Caco-2 (cell line): ENCODE data around the gene ARL5A. TPM values are rescaled to one million over a fixed set of nuclear protein-coding genes. Genes with fewer than 3 reads are reported as not detected.
"Not testable (repeated sequence)": the region's sequence is repeated elsewhere in the genome, so short reads cannot be mapped to it uniquely, and the experiment has no call there.

Experiments used
- BruUV-seq: library from RNA; stranded (reverse); fragments of 400-500 nt; replicated peaks from 2 replicates; lab custom pipeline; 2021; lab: Mats Ljungman, UMichigan
- CTCF ChIA-PET: fragments of 300-600 bp; sonication (Branson Sonifier 250); formaldehyde crosslinking; loops from one replicate; lab custom pipeline; 2022; ENCODE audit warnings: antibody characterized with exemption; lab: Charles Lee
- POLR2A ChIA-PET: fragments of 300-600 bp; sonication (Branson Sonifier 250); formaldehyde crosslinking; loops from one replicate; lab custom pipeline; 2022; ENCODE audit warnings: antibody characterized with exemption; lab: Charles Lee
- DNase-seq, 2 experiments: peaks; one replicate each; pipeline versions ENCODE4 v3.0.0 to v3.0.0-alpha.2; 2020 to 2022
- H3K27me3 ChIP-seq: replicated peaks from 2 replicates; pipeline ENCODE4 v1.6.0; 2011; ENCODE audit warnings: low read length; ENCODE audit not compliant: control insufficient read depth, insufficient read depth
- H3K36me3 ChIP-seq: 2 replicates; pipeline ENCODE4 v1.5.1; 2011; ENCODE audit warnings: low read length; ENCODE audit not compliant: control insufficient read depth, insufficient read depth
- H3K4me1 ChIP-seq: fragments of 250-450 bp; sonication (Bioruptor Pico); 2 replicates; pipeline ENCODE4 v1.5.1; 2020; ENCODE audit warnings: mild to moderate bottlenecking
- H3K4me3 ChIP-seq: 2 replicates; pipeline ENCODE4 v1.5.1; 2011; ENCODE audit warnings: low read depth, mild to moderate bottlenecking, control low read depth, low read length
- H3K9me3 ChIP-seq: fragments of 250-450 bp; sonication (Bioruptor Pico); 2 replicates; pipeline ENCODE4 v1.5.1; 2020; ENCODE audit warnings: mild to moderate bottlenecking, moderate library complexity
- H3K27ac Mint-ChIP-seq: one replicate; pipeline ENCODE4 v1.8.0; 2022; ENCODE audit warnings: mixed read lengths; ENCODE audit not compliant: unreplicated experiment
- H3K27me3 Mint-ChIP-seq: one replicate; pipeline ENCODE4 v1.8.0; 2022; ENCODE audit warnings: mixed read lengths; ENCODE audit not compliant: insufficient read depth, unreplicated experiment
- H3K36me3 Mint-ChIP-seq: one replicate; pipeline ENCODE4 v1.8.0; 2022; ENCODE audit warnings: mild to moderate bottlenecking, mixed read lengths; ENCODE audit not compliant: insufficient read depth, unreplicated experiment
- H3K4me1 Mint-ChIP-seq: one replicate; pipeline ENCODE4 v1.8.0; 2022; ENCODE audit warnings: low read depth, mixed read lengths; ENCODE audit not compliant: unreplicated experiment
- H3K4me3 Mint-ChIP-seq: one replicate; pipeline ENCODE4 v1.8.0; 2022; ENCODE audit warnings: mild to moderate bottlenecking, moderate library complexity, mixed read lengths; ENCODE audit not compliant: unreplicated experiment
- H3K9me3 Mint-ChIP-seq: one replicate; pipeline ENCODE4 v1.8.0; 2022; ENCODE audit warnings: mixed read lengths; ENCODE audit not compliant: unreplicated experiment
- CTCF ChIP-seq, 2 experiments: fragments of 200-600 bp in 1 of 2; IDR thresholded peaks; 1 replicate in 1 of 2; 2 replicates in 1 of 2; pipeline versions ENCODE4 v1.5.1 to v1.8.0; 2011 to 2022; ENCODE audit warnings: antibody characterized with exemption in 1 of 2, control low read depth in 1 of 2, inconsistent platforms in 1 of 2, low read depth in 1 of 2, low read length in 1 of 2, mild to moderate bottlenecking in 1 of 2, moderate library complexity in 1 of 2; ENCODE audit not compliant: insufficient read depth in 1 of 2, severe bottlenecking in 1 of 2, unreplicated experiment in 1 of 2
- intact Hi-C: fragments of 100-400 bp; cut with micrococcal nuclease; formaldehyde crosslinking; loops from one replicate; pipeline ENCODE4 v1.10.0; 2022; ENCODE audit not compliant: unreplicated experiment
- total RNA-seq: library from RNA; stranded (reverse); gene quantifications from 2 replicates; pipeline ENCODE4 v1.2.3, GENCODE V29; 2022

ARL5A gene
- total RNA-seq, 1 experiment from 2014 or later, result 58.3 TPM

DNA sequence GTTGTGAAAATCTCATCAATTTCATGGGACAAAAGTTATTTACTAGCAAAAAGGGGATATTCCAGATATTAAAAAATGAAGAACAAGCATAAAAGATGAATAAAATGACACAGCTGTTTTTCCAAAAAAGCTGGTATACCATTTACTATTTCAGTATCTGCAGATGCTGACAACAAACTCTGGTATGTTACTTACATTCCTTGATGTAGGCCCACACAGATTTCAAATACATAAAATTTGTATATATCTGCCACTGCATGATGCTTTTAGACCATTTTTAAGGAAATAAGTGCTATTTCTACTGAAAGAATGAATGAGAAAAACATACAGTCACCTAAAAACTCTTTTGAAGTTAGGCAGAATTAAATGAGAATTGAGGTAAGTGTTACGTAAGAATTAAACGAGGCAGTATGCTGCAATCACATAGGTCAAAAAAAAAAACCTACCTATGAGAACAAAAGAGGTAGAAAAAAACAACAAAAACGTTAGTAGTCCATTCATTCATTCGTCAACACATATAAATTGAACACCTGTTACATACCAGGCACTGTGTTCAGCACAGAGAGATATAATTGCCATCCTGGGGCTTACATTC is 32.5 kb downstream of the ARL5A start:
- Mint-ChIP-seq H3K4me3 (no peak overlapping the region), H3K27ac (no peak overlapping the region), H3K36me3 (peaks cover 13% of the 10 kb centered on the region), H3K9me3 (no peaks in the 10 kb centered on the region), H3K27me3 (no peaks in the 10 kb centered on the region), H3K4me1 (no peaks in the 10 kb centered on the region)
- Histone ChIP-seq H3K4me1 (no peaks in the 10 kb centered on the region), H3K27me3 (no peaks in the 10 kb centered on the region), H3K36me3 (no peaks in the 10 kb centered on the region), H3K4me3 (no peak overlapping the region), H3K9me3 (no peaks in the 10 kb centered on the region)
- intact Hi-C loops, result no loop called here
- CTCF ChIA-PET, result no interaction called here
- no TSS peak for BruUV-seq
- DNase-seq, result no peak
- POLR2A ChIA-PET, result no interaction called here
- TF ChIP-seq CTCF (IDR thresholded peaks at IDR 0.05; ENCODE audit: insufficient read depth in 1 of 2, low read depth in 1 of 2, low read length in 1 of 2, severe bottlenecking in 1 of 2, unreplicated experiment in 1 of 2), result no peak

DNA sequence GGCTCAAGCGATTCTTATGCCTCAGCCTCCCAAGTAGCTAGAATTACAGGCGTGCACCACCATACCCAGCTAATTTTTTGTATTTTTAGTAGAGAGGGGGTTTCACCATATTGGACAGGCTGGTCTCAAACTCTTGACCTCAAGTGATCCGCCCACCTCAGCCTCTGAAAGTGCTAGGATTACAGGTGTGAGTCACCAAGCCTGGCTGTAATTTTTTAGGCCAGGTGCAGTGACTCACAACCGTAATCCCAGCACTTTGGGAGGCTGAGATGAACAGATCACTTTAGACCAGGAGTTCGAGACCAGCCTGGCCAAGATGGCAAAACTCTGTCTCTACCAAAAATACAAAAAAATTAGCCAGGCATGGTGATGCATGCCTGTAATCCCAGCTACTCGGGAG is 33.8 kb downstream of the ARL5A start:
- intact Hi-C loops, H3K27me3 ChIP-seq, CTCF ChIA-PET, H3K9me3 Mint-ChIP-seq, DNase-seq, H3K4me3 ChIP-seq, H3K4me1 Mint-ChIP-seq, H3K27me3 Mint-ChIP-seq, H3K36me3 ChIP-seq, H3K4me1 ChIP-seq, H3K4me3 Mint-ChIP-seq, POLR2A ChIA-PET, H3K9me3 ChIP-seq, H3K27ac Mint-ChIP-seq, BruUV-seq: not testable (repeated sequence)
- H3K36me3 Mint-ChIP-seq, result peaks cover 11% of the 10 kb centered on the region

- no peak overlapping the region for H3K27ac Mint-ChIP-seq
- POLR2A ChIA-PET, result no interaction called here
- CTCF ChIA-PET, result no interaction called here
Measured at GRCh38 chr2:151793123-151793522, 35.1 kb downstream of the ARL5A start.

More at GRCh38 chr2:151793123-151793522, 35.1 kb downstream of the ARL5A start:
- Mint-ChIP-seq H3K9me3 (no peaks in the 10 kb centered on the region), H3K4me1 (no peaks in the 10 kb centered on the region), H3K36me3 (peaks cover 14% of the 10 kb centered on the region), H3K27me3 (no peaks in the 10 kb centered on the region), H3K4me3 (no peak overlapping the region)
- no peak for TF ChIP-seq CTCF (IDR thresholded peaks at IDR 0.05; ENCODE audit: insufficient read depth in 1 of 2, low read depth in 1 of 2, low read length in 1 of 2, severe bottlenecking in 1 of 2, unreplicated experiment in 1 of 2)
- H3K9me3 ChIP-seq, result no peaks in the 10 kb centered on the region
- H3K4me1 ChIP-seq, result no peaks in the 10 kb centered on the region
- H3K36me3 ChIP-seq, result no peaks in the 10 kb centered on the region
- intact Hi-C loops, result loop anchor here (2.0 kb wide), 1 partner anchor 64 kb away; no protein-coding TSS in a partner anchor
- no peaks in the 10 kb centered on the region for H3K27me3 ChIP-seq
- no peak for DNase-seq
- BruUV-seq, result no TSS peak
- H3K4me3 ChIP-seq, result no peak overlapping the region
